Measurements from ENCODE around the gene PHPT1.

The PHPT1 gene

GRCh38 chr9:136888454-136888853 is 39.2 kb downstream of the PHPT1 start:
- in situ Hi-C loops (cut with HindIII; ENCODE audit: low sequenced_read_pairs) = loop anchor here (10.0 kb wide), 1 partner anchor 74 kb away; no protein-coding TSS in a partner anchor
- DNase-seq (ENCODE audit: low read depth) = no peak
- TF ChIP-seq, protein P1, sequence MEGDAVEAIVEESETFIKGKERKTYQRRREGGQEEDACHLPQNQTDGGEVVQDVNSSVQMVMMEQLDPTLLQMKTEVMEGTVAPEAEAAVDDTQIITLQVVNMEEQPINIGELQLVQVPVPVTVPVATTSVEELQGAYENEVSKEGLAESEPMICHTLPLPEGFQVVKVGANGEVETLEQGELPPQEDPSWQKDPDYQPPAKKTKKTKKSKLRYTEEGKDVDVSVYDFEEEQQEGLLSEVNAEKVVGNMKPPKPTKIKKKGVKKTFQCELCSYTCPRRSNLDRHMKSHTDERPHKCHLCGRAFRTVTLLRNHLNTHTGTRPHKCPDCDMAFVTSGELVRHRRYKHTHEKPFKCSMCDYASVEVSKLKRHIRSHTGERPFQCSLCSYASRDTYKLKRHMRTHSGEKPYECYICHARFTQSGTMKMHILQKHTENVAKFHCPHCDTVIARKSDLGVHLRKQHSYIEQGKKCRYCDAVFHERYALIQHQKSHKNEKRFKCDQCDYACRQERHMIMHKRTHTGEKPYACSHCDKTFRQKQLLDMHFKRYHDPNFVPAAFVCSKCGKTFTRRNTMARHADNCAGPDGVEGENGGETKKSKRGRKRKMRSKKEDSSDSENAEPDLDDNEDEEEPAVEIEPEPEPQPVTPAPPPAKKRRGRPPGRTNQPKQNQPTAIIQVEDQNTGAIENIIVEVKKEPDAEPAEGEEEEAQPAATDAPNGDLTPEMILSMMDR (IDR thresholded peaks at IDR 0.05; ENCODE audit: low read depth, low read length, missing control alignments) = no peak
- no peak overlapping the region for H3K4me3 ChIP-seq (ENCODE audit: low read depth, low read length)

GRCh38 chr9:136889858-136890257 is 40.6 kb downstream of the PHPT1 start:
- in situ Hi-C loops (cut with HindIII; ENCODE audit: low sequenced_read_pairs) = loop anchor here (10.0 kb wide), 1 partner anchor 75 kb away; no protein-coding TSS in a partner anchor
- no peak for DNase-seq (ENCODE audit: low read depth)
- H3K4me3 ChIP-seq (ENCODE audit: low read depth, low read length) = no peak overlapping the region
- TF ChIP-seq, protein P1 (IDR thresholded peaks at IDR 0.05; ENCODE audit: low read depth, low read length, missing control alignments) = no peak

DNA sequence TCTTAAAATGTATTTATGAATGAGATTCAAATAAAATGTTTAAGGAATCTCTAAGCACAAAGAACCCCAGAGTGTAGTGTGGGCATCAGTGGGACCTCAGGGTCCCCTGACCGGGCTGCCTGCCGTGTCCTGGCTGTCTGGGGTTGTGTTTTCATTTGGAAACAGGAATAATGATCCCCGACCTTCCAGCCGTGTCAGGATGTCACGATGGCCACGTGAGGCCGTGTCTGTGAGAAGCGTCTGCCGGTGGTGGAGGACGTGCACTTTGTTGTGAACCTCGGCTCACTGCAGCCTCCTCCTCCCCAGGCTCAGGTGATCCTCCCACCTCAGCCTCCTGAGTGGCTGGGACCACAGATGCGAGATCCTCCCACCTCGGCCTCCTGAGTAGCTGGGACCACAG is 41.5 kb downstream of the PHPT1 start:
- in situ Hi-C loops (cut with HindIII; ENCODE audit: low sequenced_read_pairs) = no loop called here

DNA sequence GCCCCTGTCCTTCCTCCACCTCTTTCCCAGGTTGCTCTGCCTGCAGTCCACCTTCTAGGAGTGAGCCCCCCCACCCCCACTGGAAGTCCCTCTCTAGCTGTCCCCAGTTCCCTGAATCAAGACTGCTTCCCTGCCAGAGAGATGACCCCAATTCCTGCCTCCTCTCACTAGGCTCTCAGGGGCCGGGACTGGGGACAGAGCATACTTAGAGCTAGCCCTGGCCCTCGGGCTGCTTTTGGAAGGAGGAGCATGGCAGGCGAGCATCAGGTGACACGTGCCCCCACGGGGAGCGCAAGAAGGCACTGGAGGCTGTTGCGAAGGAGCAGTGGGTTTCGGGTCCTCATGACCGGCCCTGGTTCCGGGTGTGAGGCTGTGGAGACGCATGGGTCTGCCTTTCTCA is 46.8 kb downstream of the PHPT1 start:
- no peak for DNase-seq (ENCODE audit: low read depth)
- in situ Hi-C loops (cut with HindIII; ENCODE audit: low sequenced_read_pairs) = no loop called here
- TF ChIP-seq, protein P1 (IDR thresholded peaks at IDR 0.05; ENCODE audit: low read depth, low read length, missing control alignments) = no peak
- no peak overlapping the region for H3K4me3 ChIP-seq (ENCODE audit: low read depth, low read length)

More for the DNA sequence above, 41.5 kb downstream of the PHPT1 start:
- no peak overlapping the region for H3K4me3 ChIP-seq (ENCODE audit: low read depth, low read length)
- TF ChIP-seq, protein P1 (IDR thresholded peaks at IDR 0.05; ENCODE audit: low read depth, low read length, missing control alignments) = no peak
- DNase-seq (ENCODE audit: low read depth) = no peak

DNA sequence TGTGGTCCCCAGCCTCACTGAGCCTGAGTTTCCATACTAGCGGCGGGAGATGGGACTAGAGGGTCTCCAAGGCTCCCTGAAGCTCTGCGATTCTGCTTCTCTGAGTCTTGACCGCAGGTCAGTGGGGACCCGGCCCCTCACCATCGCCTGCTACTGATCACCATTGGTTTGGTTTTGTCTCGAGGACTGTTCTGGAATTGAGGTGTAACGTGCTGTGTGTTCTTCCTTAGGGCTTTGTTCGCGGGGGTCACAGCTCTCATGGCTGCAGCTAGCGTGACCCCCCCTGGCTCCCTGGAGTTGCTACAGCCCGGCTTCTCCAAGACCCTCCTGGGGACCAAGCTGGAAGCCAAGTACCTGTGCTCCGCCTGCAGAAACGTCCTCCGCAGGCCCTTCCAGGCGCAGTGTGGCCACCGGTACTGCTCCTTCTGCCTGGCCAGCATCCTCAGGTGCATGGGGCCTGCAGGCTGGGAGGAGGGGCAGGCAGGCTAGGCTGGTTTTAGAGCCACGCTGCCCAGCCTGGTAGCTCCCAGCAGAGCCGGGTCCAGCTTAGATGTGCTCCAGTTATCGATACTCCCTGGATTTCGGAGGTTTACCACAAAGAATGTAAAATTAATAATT is 49.4 kb downstream of the PHPT1 start:
- TF ChIP-seq, protein P1 (IDR thresholded peaks at IDR 0.05; ENCODE audit: low read depth, low read length, missing control alignments) = no peak
- no peak for DNase-seq (ENCODE audit: low read depth)
- in situ Hi-C loops (cut with HindIII; ENCODE audit: low sequenced_read_pairs) = no loop called here
- no peak overlapping the region for H3K4me3 ChIP-seq (ENCODE audit: low read depth, low read length)

DNA sequence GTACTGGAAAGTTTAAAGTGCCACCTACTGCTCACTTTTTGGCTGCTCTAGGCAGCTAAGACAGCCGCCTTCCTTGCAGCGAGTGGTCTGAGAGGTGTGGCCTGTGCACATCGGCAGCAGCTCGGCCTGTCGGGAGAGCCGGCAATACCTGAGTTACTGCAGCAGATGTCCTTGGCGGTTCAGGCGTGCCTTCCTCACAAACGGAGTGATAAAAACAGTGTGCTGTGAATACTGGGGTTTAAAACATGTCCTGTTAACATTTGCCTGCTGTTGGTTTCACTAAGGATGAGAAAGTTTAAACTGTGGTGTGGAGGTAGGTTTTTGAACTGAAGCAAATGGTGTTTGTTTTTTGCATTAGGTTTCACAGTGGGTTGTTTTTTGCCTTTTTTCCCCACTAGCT is 50.0 kb downstream of the PHPT1 start:
- no peak for DNase-seq (ENCODE audit: low read depth)
- no peak overlapping the region for H3K4me3 ChIP-seq (ENCODE audit: low read depth, low read length)
- TF ChIP-seq, protein P1 (IDR thresholded peaks at IDR 0.05; ENCODE audit: low read depth, low read length, missing control alignments) = no peak
- in situ Hi-C loops (cut with HindIII; ENCODE audit: low sequenced_read_pairs) = no loop called here
